GM10266 (cell line): Measurements from ENCODE around the gene ITPK1.

Experiments used
- DNase-seq: peaks from one replicate; pipeline ENCODE4 v3.0.0; 2012; ENCODE audit errors: extremely low spot score
- CTCF ChIP-seq: IDR thresholded peaks from 2 replicates; pipeline ENCODE4 v1.5.1; 2012; ENCODE audit warnings: mild to moderate bottlenecking, low read depth; ENCODE audit not compliant: control insufficient read depth, insufficient read depth; ENCODE audit errors: missing control alignments

Gene ITPK1

GRCh38 chr14:92920001-92920400, 195.7 kb downstream of the ITPK1 start:
- no peak for TF ChIP-seq CTCF
- no peak for DNase-seq

GRCh38 chr14:92917956-92918355, 197.8 kb downstream of the ITPK1 start:
- TF ChIP-seq CTCF = no peak
- no peak for DNase-seq

GRCh38 chr14:92917041-92917940, 198.4 kb downstream of the ITPK1 start:
- DNase-seq = no peak
- TF ChIP-seq CTCF = no peak

- DNase-seq = no peak
- no peak for TF ChIP-seq CTCF
Measured at GRCh38 chr14:92916201-92916600, 199.5 kb downstream of the ITPK1 start.

GRCh38 chr14:92914087-92914656, 201.6 kb downstream of the ITPK1 start:
- DNase-seq = peak; percentile 65
- TF ChIP-seq CTCF = no peak

GRCh38 chr14:92907316-92907911, 208.3 kb downstream of the ITPK1 start:
- TF ChIP-seq CTCF = no peak
- DNase-seq = no peak

GRCh38 chr14:92906823-92907222, 208.9 kb downstream of the ITPK1 start:
- DNase-seq = no peak
- no peak for TF ChIP-seq CTCF
